Osteoblast (primary cell): ENCODE results near the gene FOXO6. TPM values are rescaled to one million over a fixed set of nuclear protein-coding genes. Genes with fewer than 3 reads are reported as not detected.

ENCODE experiments used
- DNase-seq: peaks from one replicate; pipeline ENCODE4 v3.0.0; 2011; ENCODE audit warnings: low spot score, mixed read lengths; ENCODE audit not compliant: insufficient read length; ENCODE audit errors: missing footprints
- H2AFZ ChIP-seq: 2 replicates; pipeline ENCODE4 v1.6.0; 2011; ENCODE audit warnings: mild to moderate bottlenecking, low read length
- H3K27ac ChIP-seq: 2 replicates; pipeline ENCODE4 v1.5.1; 2011; ENCODE audit warnings: mild to moderate bottlenecking, low read depth, low read length, moderate library complexity
- H3K27me3 ChIP-seq: 2 replicates; pipeline ENCODE4 v1.6.0; 2012; ENCODE audit warnings: mild to moderate bottlenecking, control low read depth, inconsistent platforms, low read length, moderate library complexity; ENCODE audit not compliant: insufficient read depth
- H3K36me3 ChIP-seq: 2 replicates; pipeline ENCODE4 v1.5.1; 2011; ENCODE audit warnings: mild to moderate bottlenecking, low read length, control low read depth, moderate library complexity; ENCODE audit not compliant: insufficient read depth
- H3K4me1 ChIP-seq: 2 replicates; pipeline ENCODE4 v1.5.1; 2011; ENCODE audit warnings: mild to moderate bottlenecking, low read length, control low read depth, moderate library complexity; ENCODE audit not compliant: insufficient read depth
- H3K4me2 ChIP-seq: 2 replicates; pipeline ENCODE4 v1.6.0; 2011; ENCODE audit warnings: mild to moderate bottlenecking, low read length; ENCODE audit not compliant: insufficient read depth
- H3K4me3 ChIP-seq: fragments of 200-600 bp; sonication (generic); 3 replicates; pipeline ENCODE4 v1.5.1; 2012; ENCODE audit warnings: mild to moderate bottlenecking, low read length, inconsistent platforms; ENCODE audit not compliant: insufficient read depth
- H3K79me2 ChIP-seq: 2 replicates; pipeline ENCODE4 v1.6.0; 2012; ENCODE audit warnings: mild to moderate bottlenecking, low read length, control low read depth, inconsistent platforms; ENCODE audit not compliant: insufficient read depth
- H3K9me3 ChIP-seq: 2 replicates; pipeline ENCODE4 v1.5.1; 2011; ENCODE audit warnings: low read depth, low read length, control low read depth
- H4K20me1 ChIP-seq: 2 replicates; pipeline ENCODE4 v1.6.0; 2012; ENCODE audit warnings: mild to moderate bottlenecking, low read length, control low read depth; ENCODE audit not compliant: insufficient read depth
- CTCF ChIP-seq: IDR thresholded peaks from 2 replicates; pipeline ENCODE4 v1.5.1; 2011; ENCODE audit warnings: mild to moderate bottlenecking, low read depth, low read length, moderate library complexity; ENCODE audit errors: extremely low read depth
- total RNA-seq: library from RNA; depleted of rRNA; stranded (reverse); fragments of >200 nt; gene quantifications from 2 replicates; pipeline ENCODE4 v1.2.3, GENCODE V29; 2012

Gene FOXO6
- total RNA-seq, 1 donor = not detected

DNA sequence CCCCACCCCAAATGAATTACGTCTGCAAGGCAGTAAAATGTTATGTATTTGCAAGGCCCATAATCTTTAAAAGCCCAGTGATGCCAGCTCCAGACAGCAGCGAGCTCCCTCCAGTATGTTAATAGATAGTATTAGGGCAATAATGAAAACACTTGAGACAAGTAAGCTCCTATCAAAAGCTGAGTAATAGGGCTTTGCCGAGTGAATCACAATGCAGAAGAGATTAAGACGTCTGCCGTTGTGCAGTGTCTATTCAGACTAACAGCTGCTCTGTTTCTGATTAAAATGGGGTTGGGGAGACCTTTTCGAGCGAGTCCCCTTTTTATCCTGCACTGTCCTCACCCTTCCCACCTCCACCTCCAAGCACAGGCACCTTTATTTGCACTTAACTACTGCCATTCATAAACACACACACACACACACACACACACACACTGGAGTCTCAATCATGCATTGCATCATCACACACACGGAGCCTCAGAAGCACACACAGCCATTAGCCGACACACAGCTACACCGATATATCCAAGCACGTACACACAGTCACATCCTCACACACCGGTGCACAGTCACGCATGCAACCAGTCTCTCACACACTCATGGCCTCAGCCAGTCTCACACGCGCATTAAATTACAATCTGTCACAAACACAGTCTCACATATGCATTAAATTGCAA lies 46.0 kb upstream of the FOXO6 start:
- Histone ChIP-seq H4K20me1 (no peaks in the 10 kb centered on the region), H2AFZ (no peak overlapping the region), H3K4me1 (peaks cover 14% of the 10 kb centered on the region), H3K9me3 (no peaks in the 10 kb centered on the region), H3K4me3 (no peak overlapping the region), H3K36me3 (no peaks in the 10 kb centered on the region), H3K4me2 (no peak overlapping the region), H3K27ac (no peak overlapping the region), H3K27me3 (no peaks in the 10 kb centered on the region), H3K79me2 (no peaks in the 10 kb centered on the region)
- TF ChIP-seq CTCF = no peak
- DNase-seq = no peak

DNA sequence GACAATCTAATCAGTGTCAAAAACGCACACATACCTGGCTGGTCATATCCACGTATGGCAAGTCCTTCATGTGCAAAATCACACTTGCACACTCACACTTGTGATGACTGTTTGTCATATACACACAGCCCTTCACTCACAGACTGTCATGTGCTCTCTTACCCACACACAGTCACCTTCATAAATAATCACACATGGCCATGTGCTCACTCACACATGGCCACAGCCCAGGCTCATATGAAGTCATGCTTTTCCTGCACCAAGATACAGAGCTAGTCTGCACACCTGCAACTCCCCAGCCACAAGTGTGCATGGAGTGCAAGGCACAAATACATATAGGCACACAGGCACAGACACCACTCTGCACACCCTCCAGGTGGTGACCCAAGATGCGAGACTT lies 45.4 kb upstream of the FOXO6 start:
- H3K27ac ChIP-seq = no peak overlapping the region
- no peak overlapping the region for H2AFZ ChIP-seq
- peaks cover 14% of the 10 kb centered on the region for H3K4me1 ChIP-seq
- no peak overlapping the region for H3K4me3 ChIP-seq
- no peaks in the 10 kb centered on the region for H3K79me2 ChIP-seq
- no peak overlapping the region for H3K4me2 ChIP-seq
- TF ChIP-seq CTCF = no peak
- DNase-seq = no peak
- no peaks in the 10 kb centered on the region for H3K27me3 ChIP-seq
- H3K9me3 ChIP-seq = no peaks in the 10 kb centered on the region
- H4K20me1 ChIP-seq = no peaks in the 10 kb centered on the region
- no peaks in the 10 kb centered on the region for H3K36me3 ChIP-seq

GRCh38 chr1:41317361-41317760 lies 43.9 kb upstream of the FOXO6 start:
- Histone ChIP-seq H3K36me3 (no peaks in the 10 kb centered on the region), H3K27ac (no peak overlapping the region), H3K79me2 (no peaks in the 10 kb centered on the region), H4K20me1 (no peaks in the 10 kb centered on the region), H3K4me1 (peaks cover 14% of the 10 kb centered on the region), H3K9me3 (no peaks in the 10 kb centered on the region), H3K4me3 (no peak overlapping the region), H2AFZ (no peak overlapping the region), H3K4me2 (no peak overlapping the region), H3K27me3 (no peaks in the 10 kb centered on the region)
- DNase-seq = no peak
- no peak for TF ChIP-seq CTCF

GRCh38 chr1:41318135-41318534 lies 43.1 kb upstream of the FOXO6 start:
- Histone ChIP-seq H2AFZ (no peak overlapping the region), H3K36me3 (no peaks in the 10 kb centered on the region), H4K20me1 (no peaks in the 10 kb centered on the region), H3K79me2 (no peaks in the 10 kb centered on the region), H3K4me3 (no peak overlapping the region), H3K27me3 (no peaks in the 10 kb centered on the region), H3K9me3 (no peaks in the 10 kb centered on the region), H3K4me1 (peaks cover 11% of the 10 kb centered on the region), H3K27ac (no peak overlapping the region), H3K4me2 (no peak overlapping the region)
- no peak for DNase-seq
- no peak for TF ChIP-seq CTCF
